Stimulated activated CD4-positive, alpha-beta T cell treated with anti-CD3 and anti-CD28 coated beads, TNF-alpha, amount 100 ng/mL, for 48 hours (primary cell): ENCODE data around the gene RGS17.

ENCODE experiments used
- DNase-seq, 3 donors: peaks; one replicate each; pipeline ENCODE4 v3.0.0-alpha.2; 2020; ENCODE audit warnings: low read depth in 3 of 3

Gene RGS17

DNA sequence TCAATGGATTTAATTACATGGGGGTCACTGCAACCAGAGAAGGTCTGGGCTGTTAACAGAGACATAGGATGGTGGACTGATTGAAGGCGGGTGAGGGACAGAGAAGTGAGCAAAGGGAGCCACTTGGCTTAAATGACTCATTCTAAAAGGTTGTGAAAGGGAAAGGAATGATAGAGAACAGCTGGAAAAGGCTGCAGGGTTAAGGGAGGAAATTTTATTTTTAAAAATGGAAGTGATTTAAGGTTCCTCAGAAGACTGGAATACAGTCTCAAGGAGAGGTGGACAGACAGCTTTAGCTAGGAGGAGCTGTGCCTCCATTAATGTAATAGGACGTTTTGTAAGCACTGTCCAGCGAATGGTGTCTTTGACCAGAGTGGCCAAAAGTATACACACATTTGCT lies 46.7 kb downstream of the RGS17 start:
- no peak for DNase-seq

- DNase-seq = no peak
Observed at GRCh38 chr6:153083869-153084268, 47.2 kb downstream of the RGS17 start.

DNA sequence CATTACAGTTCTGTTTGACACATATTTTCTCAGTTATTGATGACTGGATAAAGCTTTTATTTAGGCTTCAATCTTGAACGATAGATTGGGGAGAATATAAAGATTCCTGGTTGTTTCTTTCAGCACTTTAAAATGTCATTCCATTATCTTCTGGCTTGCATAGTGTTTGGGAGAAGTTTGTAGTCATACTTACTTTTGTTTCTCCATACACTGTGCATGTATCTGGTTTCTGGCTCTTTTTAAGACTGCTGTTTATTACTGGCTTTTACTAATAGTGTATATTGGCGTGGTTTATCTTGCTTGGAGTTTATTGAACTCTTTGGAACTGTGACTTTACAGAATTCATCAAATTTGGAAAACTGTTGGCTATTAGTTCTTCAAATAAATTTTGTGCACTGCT lies 49.2 kb downstream of the RGS17 start:
- no peak for DNase-seq

DNA sequence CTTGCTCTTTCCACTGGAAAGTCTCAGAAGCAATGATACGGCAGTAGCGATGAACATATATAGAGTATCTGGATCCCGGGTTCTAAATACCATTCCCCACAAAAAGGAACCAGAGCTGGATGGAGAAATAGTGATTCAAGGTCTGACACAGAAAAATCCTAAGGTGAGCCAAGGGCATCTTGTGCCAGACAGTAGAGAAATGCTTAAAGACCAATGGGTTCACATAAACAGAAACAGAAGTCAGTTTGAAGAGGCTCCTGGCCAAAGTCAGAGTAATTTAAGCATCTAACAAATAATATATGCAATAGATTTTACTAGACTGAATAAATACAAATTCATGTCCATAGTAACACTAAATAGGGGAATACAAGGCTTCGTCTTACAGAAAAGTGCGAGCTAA lies 54.7 kb downstream of the RGS17 start:
- DNase-seq = no peak

DNA sequence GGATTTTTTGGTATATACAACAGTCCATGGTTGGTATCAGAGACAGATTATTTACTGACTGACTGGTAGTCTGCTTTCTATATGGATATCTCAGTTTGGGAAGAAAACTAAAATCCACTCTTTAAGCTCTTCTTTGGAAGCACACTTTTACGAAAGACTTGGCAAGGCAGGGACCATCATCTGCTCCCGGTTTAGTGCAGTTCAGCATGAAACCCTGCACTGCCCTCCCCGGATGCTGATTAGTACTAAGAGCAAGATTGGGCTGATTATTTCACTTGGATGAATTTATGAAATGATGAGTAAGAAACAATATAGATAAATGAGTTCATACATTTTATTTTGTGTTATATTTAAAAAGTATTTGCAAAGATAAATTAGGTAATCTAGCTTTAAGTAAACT lies 56.3 kb downstream of the RGS17 start:
- DNase-seq = no peak

GRCh38 chr6:153073841-153074240 lies 57.2 kb downstream of the RGS17 start:
- DNase-seq = no peak

GRCh38 chr6:153070756-153071155 lies 60.3 kb downstream of the RGS17 start:
- no peak for DNase-seq

GRCh38 chr6:153069897-153070296 lies 61.2 kb downstream of the RGS17 start:
- no peak for DNase-seq

GRCh38 chr6:153065222-153065621 lies 65.9 kb downstream of the RGS17 start:
- DNase-seq = no peak

DNA sequence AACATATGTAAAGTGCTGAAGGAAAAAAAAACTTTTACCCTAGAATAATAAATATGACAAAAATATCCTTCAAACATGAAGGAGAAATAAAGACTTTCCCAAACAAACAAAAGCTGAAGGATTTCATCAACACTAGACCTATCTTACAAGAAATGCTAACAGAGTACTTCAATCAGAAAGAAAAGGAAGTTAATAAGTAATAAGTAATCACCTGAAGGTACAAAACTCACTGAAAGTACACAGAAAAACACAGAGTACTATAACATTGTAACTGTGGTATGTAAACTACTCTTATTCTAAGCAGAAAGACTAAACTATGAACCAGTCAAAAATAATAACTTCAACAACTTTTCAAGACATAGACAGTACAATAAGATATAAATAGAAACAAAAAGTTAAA lies 67.1 kb downstream of the RGS17 start:
- DNase-seq = no peak

GRCh38 chr6:153062516-153062915 lies 68.6 kb downstream of the RGS17 start:
- no peak for DNase-seq

- no peak for DNase-seq
Observed at GRCh38 chr6:153059757-153060156, 71.3 kb downstream of the RGS17 start.

- no peak for DNase-seq
Observed at GRCh38 chr6:153059311-153059710, 71.8 kb downstream of the RGS17 start.

DNA sequence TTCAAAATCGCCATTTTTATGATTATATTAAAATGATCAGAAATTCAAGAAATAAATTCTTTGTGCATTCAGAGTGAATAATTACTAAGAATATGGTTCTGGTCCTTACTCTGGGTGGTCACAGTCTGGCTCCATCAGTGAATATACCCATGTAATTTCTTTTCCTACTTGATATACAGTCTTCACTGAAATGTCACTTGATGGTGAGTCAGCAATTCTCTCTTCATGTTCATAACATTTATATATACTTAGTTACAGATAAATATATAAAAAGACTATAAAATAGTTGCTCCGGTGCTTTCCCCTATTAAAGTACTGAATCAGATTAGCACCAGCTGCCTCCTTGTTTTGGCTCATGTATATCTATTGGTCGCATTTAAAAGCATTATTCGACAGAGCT lies 72.2 kb downstream of the RGS17 start:
- DNase-seq = no peak

DNA sequence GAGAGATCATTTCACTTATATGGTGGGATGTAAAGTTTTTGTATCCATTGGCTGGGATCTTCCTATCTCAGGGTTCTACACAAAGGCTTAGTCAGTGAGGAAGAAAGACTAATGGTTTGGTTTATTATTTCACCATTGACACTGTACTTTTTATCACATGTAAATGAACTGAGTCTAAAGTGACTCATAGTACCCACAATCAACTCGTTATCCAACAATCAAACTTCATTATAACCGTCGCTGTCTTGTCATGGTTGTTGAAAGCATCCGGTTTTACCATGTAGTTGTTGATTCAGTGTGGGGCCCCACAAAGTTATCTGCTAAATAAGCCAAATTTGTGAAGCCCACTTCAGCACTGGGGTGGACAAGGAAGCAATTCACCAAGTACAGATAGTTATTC lies 72.8 kb downstream of the RGS17 start:
- DNase-seq = no peak

DNA sequence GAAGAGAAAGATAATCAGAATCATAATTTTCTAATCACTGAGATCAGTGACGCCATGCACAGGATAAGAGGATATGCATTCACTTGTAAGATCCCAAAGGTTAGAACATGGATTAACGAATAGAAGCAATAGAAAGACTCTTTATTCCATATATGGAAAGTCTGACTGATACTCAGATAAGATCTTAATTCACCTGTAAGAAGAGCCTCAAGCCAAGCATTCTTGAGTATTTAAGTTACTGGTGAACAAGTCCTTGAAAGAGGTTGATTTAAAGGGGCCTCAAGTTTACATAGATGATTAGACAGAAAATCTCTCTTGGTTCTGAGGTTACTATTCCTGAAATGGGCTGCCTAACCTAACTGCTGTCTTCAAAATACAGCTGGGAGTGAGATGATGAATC lies 74.8 kb downstream of the RGS17 start:
- DNase-seq = no peak

- no peak for DNase-seq
Observed at GRCh38 chr6:153051801-153052200, 79.3 kb downstream of the RGS17 start.

- DNase-seq = no peak
Observed at GRCh38 chr6:153048631-153049030, 82.5 kb downstream of the RGS17 start.

- no peak for DNase-seq
Observed at GRCh38 chr6:153047386-153047785, 83.7 kb downstream of the RGS17 start.

DNA sequence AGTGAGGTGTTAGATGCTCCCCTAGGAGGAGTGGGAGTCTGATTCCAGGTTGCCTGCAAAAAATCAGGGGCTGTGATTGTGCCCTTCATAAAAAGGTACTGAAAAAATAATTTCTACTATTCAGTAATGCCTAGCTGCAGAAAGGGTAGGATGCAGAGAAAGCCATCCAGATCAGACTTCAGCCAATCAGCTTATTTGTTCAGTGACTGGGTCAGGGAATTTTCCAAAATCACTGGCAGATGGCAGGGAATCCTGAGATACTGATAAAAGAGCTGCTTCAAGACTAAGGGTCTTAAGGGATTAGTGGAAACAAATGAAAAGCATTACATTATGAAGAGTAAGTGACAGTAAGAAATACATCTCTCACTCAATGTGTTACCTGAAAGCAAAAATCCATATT lies 85.8 kb downstream of the RGS17 start:
- no peak for DNase-seq

GRCh38 chr6:153044295-153044694 lies 86.8 kb downstream of the RGS17 start:
- DNase-seq = no peak

DNA sequence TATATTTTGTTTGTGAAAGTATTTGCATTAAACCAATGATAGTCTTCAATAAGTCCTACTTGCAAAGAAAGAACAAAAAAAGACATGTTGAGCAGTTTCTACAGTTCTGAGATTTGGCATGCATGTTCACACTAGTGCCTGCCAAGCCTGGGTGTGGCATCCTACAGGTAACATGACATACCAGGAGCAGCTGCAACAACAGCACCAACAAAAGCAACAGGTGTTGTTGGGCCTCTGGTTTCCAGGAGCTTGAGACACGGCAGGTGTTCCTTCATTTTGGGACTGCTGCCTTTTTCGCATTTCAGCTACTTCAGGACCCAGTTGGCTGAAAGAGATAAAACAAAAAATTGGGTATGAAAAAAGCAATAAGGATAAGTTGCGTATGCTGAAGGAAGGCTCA lies 87.4 kb downstream of the RGS17 start:
- DNase-seq = no peak

- DNase-seq = no peak
Observed at GRCh38 chr6:153038378-153039057, 92.6 kb downstream of the RGS17 start.

DNA sequence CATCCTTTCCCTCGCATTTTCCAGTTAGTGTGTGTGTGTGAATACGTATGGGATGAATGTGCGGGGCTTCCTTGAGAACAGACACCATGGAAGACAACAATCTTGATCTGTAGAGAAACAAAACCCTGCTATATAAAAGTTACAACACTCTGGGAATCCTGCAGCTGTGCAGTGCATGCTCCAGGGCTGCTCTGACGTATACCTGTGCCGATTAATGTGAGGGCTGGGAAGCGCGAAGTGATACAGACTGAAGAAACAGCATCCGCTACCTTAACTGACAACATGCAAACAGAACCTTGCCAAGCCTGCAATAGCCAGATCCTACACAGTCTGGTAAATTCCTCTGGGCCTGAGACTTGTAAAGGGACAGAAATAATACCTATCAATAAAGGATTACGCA lies 96.9 kb downstream of the RGS17 start:
- no peak for DNase-seq
